GM06990 (cell line): ENCODE measurements around the gene WNT7B.

ENCODE experiments used
- DNase-seq: peaks from one replicate; pipeline ENCODE4 v3.0.0-alpha.2; 2011; ENCODE audit not compliant: insufficient read length; ENCODE audit errors: extremely low read depth
- H3K27me3 ChIP-seq: replicated peaks from 2 replicates; pipeline ENCODE4 v1.6.0; 2011; ENCODE audit warnings: low read length; ENCODE audit not compliant: control insufficient read depth, insufficient read depth
- H3K36me3 ChIP-seq: 2 replicates; pipeline ENCODE4 v1.5.1; 2011; ENCODE audit warnings: low read length; ENCODE audit not compliant: control insufficient read depth, insufficient read depth
- H3K4me3 ChIP-seq: replicated peaks from 2 replicates; pipeline ENCODE4 v1.5.1; 2011; ENCODE audit warnings: low read depth, mild to moderate bottlenecking, control low read depth, low read length
- CTCF ChIP-seq: IDR thresholded peaks from 2 replicates; pipeline ENCODE4 v1.5.1; 2011; ENCODE audit warnings: low read length, control low read depth, mild to moderate bottlenecking, inconsistent platforms; ENCODE audit not compliant: insufficient read depth, poor library complexity, severe bottlenecking

Gene WNT7B

GRCh38 chr22:46022881-46023512 is 46.0 kb upstream of the WNT7B start:
- Histone ChIP-seq H3K36me3 (no peaks in the 10 kb centered on the region), H3K27me3 (peaks cover 2% of the 10 kb centered on the region), H3K4me3 (no peak overlapping the region)
- TF ChIP-seq CTCF, result no peak
- DNase-seq, result no peak

- H3K27me3 ChIP-seq, result no peaks in the 10 kb centered on the region; the same call in 1 of the 2 replicates
- DNase-seq, result no peak
- no peaks in the 10 kb centered on the region for H3K36me3 ChIP-seq
- no peak overlapping the region for H3K4me3 ChIP-seq
- TF ChIP-seq CTCF, result no peak
These were observed 44.6 kb upstream of the WNT7B start for GRCh38 chr22:46021577-46021976.

GRCh38 chr22:46019351-46019750 is 42.4 kb upstream of the WNT7B start:
- Histone ChIP-seq H3K36me3 (no peaks in the 10 kb centered on the region), H3K27me3 (no peaks in the 10 kb centered on the region), H3K4me3 (no peak overlapping the region)
- no peak for TF ChIP-seq CTCF
- no peak for DNase-seq

GRCh38 chr22:46018859-46019258 is 41.9 kb upstream of the WNT7B start:
- Histone ChIP-seq H3K27me3 (no peaks in the 10 kb centered on the region), H3K36me3 (no peaks in the 10 kb centered on the region), H3K4me3 (no peak overlapping the region)
- no peak for DNase-seq
- no peak for TF ChIP-seq CTCF

- TF ChIP-seq CTCF, result no peak
- Histone ChIP-seq H3K27me3 (no peaks in the 10 kb centered on the region), H3K36me3 (no peaks in the 10 kb centered on the region), H3K4me3 (no peak overlapping the region)
- no peak for DNase-seq
These were observed 40.2 kb upstream of the WNT7B start for GRCh38 chr22:46017166-46017565.
